Panc1 (cell line): ENCODE results near the gene GRM7. TPM values are rescaled to one million over a fixed set of nuclear protein-coding genes. Genes with fewer than 3 reads are reported as not detected.

Experiments used
- ATAC-seq: fragments of 200-7000 bp; cut with Tn5 transposase; 2 replicates; pipeline ENCODE4 v1.9.1; 2020; ENCODE audit warnings: mild to moderate bottlenecking, moderate library complexity
- BruUV-seq: library from RNA; stranded (reverse); fragments of 400-500 nt; replicated peaks from 2 replicates; lab custom pipeline; 2021; lab: Mats Ljungman, UMichigan
- CTCF ChIA-PET: fragments of 300-600 bp; sonication (Branson Sonifier 250); formaldehyde crosslinking; loops from one replicate; lab custom pipeline; 2022; ENCODE audit warnings: antibody characterized with exemption; lab: Charles Lee
- POLR2A ChIA-PET: fragments of 300-600 bp; sonication (Branson Sonifier 250); formaldehyde crosslinking; loops from one replicate; lab custom pipeline; 2022; ENCODE audit warnings: antibody characterized with exemption; lab: Charles Lee
- DNase-seq: peaks from one replicate; pipeline ENCODE4 v3.0.0-alpha.2; 2010; ENCODE audit warnings: low read depth, low spot score
- H3K27ac ChIP-seq: 2 replicates; pipeline ENCODE4 v1.5.1; 2011; ENCODE audit warnings: mild to moderate bottlenecking, low read length, inconsistent platforms
- H3K27me3 ChIP-seq: fragments of 200-500 bp; sonication (Bioruptor generic); 2 replicates; pipeline ENCODE4 v1.6.0; 2014; ENCODE audit warnings: low read length, inconsistent platforms; ENCODE audit not compliant: control insufficient read depth, insufficient read depth
- H3K36me3 ChIP-seq: fragments of 200-500 bp; sonication (Bioruptor generic); 2 replicates; pipeline ENCODE4 v1.5.1; 2014; ENCODE audit warnings: inconsistent platforms, mild to moderate bottlenecking, low read length, moderate library complexity; ENCODE audit not compliant: control insufficient read depth, insufficient read depth
- H3K4me1 ChIP-seq: 2 replicates; pipeline ENCODE4 v1.5.1; 2011; ENCODE audit warnings: inconsistent platforms, mild to moderate bottlenecking, low read length, moderate library complexity; ENCODE audit not compliant: control insufficient read depth, insufficient read depth
- H3K4me3 ChIP-seq, 2 experiments: 2 replicates each; pipeline ENCODE4 v1.5.1; 2011 to 2012; ENCODE audit warnings: low read depth in 2 of 2, low read length in 2 of 2, mild to moderate bottlenecking in 2 of 2, inconsistent platforms in 1 of 2, moderate library complexity in 1 of 2
- H3K9me3 ChIP-seq: fragments of 200-500 bp; sonication (Bioruptor generic); 2 replicates; pipeline ENCODE4 v1.5.1; 2014; ENCODE audit warnings: low read depth, mild to moderate bottlenecking, inconsistent platforms, low read length, moderate library complexity; ENCODE audit not compliant: control insufficient read depth, insufficient read depth
- CTCF ChIP-seq: fragments of 450-650 bp; IDR thresholded peaks from 2 replicates; pipeline ENCODE4 v1.5.1; 2017; ENCODE audit warnings: mild to moderate bottlenecking
- POLR2AphosphoS5 ChIP-seq: IDR thresholded peaks from 2 replicates; pipeline ENCODE4 v1.6.1; 2012; ENCODE audit warnings: mild to moderate bottlenecking, low read depth, low read length, moderate library complexity
- REST ChIP-seq, 2 experiments: IDR thresholded peaks; 2 replicates each; pipeline ENCODE4 v1.6.1; 2011 to 2012; ENCODE audit warnings: low read depth in 2 of 2, control low read depth in 1 of 2, low read length in 1 of 2, mild to moderate bottlenecking in 1 of 2, moderate library complexity in 1 of 2; ENCODE audit not compliant: insufficient read depth in 1 of 2
- SIN3A ChIP-seq: IDR thresholded peaks from 2 replicates; pipeline ENCODE4 v1.6.1; 2012; ENCODE audit warnings: low read depth, mild to moderate bottlenecking, low read length, moderate library complexity, borderline replicate concordance; ENCODE audit not compliant: insufficient read depth
- TCF7L2 ChIP-seq: IDR thresholded peaks from 2 replicates; pipeline ENCODE4 v1.6.1; 2011; ENCODE audit warnings: mild to moderate bottlenecking, low read depth, low read length, inconsistent platforms
- in situ Hi-C: cut with HindIII; loops from 2 replicates; pipeline ENCODE4 v1.10.0; 2016; ENCODE audit warnings: low sequenced_read_pairs, low pct_unique_long_range_greater_than_20kb
- intact Hi-C: fragments of 100-400 bp; cut with micrococcal nuclease; formaldehyde crosslinking; loops from one replicate; pipeline ENCODE4 v1.10.0; 2022; ENCODE audit not compliant: unreplicated experiment
- total RNA-seq: library from RNA; stranded (reverse); gene quantifications from one replicate; pipeline ENCODE4 v1.2.1, GENCODE V29; 2021; ENCODE audit not compliant: unreplicated experiment

Gene GRM7
- total RNA-seq, 1 experiment from 2014 or later, result not detected

- ATAC-seq (no peak), DNase-seq (no peak)
- Histone ChIP-seq H3K4me3 (no peak overlapping the region), H3K27ac (no peak overlapping the region), H3K4me1 (no peaks in the 10 kb centered on the region), H3K36me3 (no peaks in the 10 kb centered on the region), H3K9me3 (no peaks in the 10 kb centered on the region), H3K27me3 (no peaks in the 10 kb centered on the region)
- intact Hi-C loops (no loop called here), in situ Hi-C loops (no loop called here)
- no TSS peak for BruUV-seq
- TF ChIP-seq REST (IDR thresholded peaks at IDR 0.05; ENCODE audit: insufficient read depth in 1 of 2, low read depth in 2 of 2, low read length in 1 of 2) (no peak), POLR2AphosphoS5 (no peak), TCF7L2 (no peak), CTCF (no peak), SIN3A (no peak)
- POLR2A ChIA-PET, result no interaction called here
- CTCF ChIA-PET, result no interaction called here
Observed at GRCh38 chr3:7207125-7207524, 346.2 kb downstream of the GRM7 start.

GRCh38 chr3:7207928-7208327 is 347.0 kb downstream of the GRM7 start:
- ATAC-seq, result no peak
- ChIA-PET POLR2A (no interaction called here), CTCF (no interaction called here)
- TF ChIP-seq SIN3A (no peak), POLR2AphosphoS5 (no peak), REST (IDR thresholded peaks at IDR 0.05; ENCODE audit: insufficient read depth in 1 of 2, low read depth in 2 of 2, low read length in 1 of 2) (no peak), CTCF (no peak), TCF7L2 (no peak)
- Histone ChIP-seq H3K9me3 (no peaks in the 10 kb centered on the region), H3K4me3 (no peak overlapping the region), H3K27ac (no peak overlapping the region), H3K27me3 (no peaks in the 10 kb centered on the region), H3K36me3 (no peaks in the 10 kb centered on the region), H3K4me1 (no peaks in the 10 kb centered on the region)
- no peak for DNase-seq
- in situ Hi-C loops (no loop called here), intact Hi-C loops (no loop called here)
- no TSS peak for BruUV-seq
